Activated CD8-positive, alpha-beta memory T cell treated with anti-CD3 and anti-CD28 coated beads, Interleukin-2, amount 50 U/mL, for 1 hour (primary cell): ENCODE data around the gene FILIP1L.

Experiments used
- DNase-seq: peaks from one replicate; pipeline ENCODE4 v3.0.0-alpha.2; 2020; ENCODE audit errors: extremely low read depth

FILIP1L gene

DNA sequence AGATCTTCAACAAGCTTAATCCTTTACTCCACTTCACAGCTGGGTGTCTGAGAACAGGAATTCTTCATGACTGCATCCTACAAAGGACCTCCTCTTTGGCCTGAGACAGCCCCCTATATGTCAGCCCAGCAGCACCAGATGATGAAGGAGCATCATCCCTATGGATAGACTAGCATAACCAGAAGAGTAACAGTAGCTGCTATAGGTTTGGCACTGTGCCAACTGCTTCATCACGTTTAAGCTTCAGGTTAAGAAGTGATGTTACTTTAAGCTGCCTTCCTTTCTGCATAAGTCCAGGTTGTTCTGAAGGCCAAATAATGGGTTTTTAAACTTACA lies 246.0 kb downstream of the FILIP1L start:
- DNase-seq, result no peak

- DNase-seq, result no peak
Observed at GRCh38 chr3:99867594-99868310, 246.5 kb downstream of the FILIP1L start.

GRCh38 chr3:99866261-99866761 lies 248.0 kb downstream of the FILIP1L start:
- no peak for DNase-seq

GRCh38 chr3:99865321-99865720 lies 249.0 kb downstream of the FILIP1L start:
- DNase-seq, result no peak

- DNase-seq, result no peak
Observed at GRCh38 chr3:99864289-99864688, 250.0 kb downstream of the FILIP1L start.

DNA sequence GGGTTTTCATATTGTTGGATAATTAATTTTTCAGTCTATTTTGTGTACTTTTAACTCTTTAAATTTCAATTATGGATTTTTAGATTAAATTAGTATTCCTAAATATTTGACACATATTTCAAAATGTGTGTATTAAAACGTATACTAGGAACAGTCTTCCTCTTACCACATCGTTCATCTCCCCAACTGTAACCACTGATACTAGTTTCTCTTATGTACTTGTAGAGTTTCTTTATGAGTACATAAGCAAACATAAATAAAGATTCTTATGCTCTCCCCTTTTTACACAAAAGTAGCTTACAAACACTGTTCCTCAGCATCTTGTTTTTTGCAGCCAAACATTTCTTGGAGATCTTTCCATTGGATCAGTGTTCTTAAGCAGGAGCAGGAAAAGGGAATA lies 250.7 kb downstream of the FILIP1L start:
- DNase-seq, result no peak

DNA sequence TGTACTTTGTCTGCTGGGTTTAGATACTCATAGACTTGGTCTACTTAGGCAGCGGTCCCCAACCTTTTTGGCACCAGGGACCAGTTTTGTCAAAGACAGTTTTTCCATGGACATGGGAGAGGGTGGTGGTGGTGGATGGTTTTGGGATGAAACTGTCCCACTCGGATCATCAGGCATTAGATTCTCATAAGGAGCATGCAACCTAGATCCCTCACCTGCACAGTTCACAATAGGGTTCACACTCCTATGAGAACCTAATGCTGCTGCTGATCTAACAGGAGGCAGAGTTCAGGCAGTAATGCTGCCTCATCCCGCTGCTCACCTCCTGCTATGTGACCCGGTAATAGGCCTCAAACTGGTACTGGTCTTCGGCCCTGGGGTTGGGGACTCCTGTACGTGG lies 251.3 kb downstream of the FILIP1L start:
- no peak for DNase-seq

DNA sequence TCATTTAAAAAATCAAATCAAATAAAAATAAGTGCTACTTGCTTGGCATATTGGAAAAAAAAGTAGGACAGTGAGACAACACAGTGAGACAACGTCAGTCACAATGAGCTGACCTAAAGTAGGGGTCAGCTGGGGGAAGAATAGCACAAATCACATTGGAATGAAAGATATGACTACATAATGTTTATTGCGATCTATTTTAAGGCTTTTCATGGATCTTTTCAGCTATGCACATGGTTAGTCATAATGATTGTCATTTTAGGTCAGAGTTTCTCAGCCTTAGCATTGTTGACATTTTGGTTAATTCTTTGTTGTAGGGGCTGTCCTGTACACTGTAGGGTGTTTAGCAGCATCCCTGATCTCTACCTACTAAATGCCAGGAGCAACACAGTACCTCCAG lies 252.1 kb downstream of the FILIP1L start:
- DNase-seq, result no peak

GRCh38 chr3:99861216-99861615 lies 253.1 kb downstream of the FILIP1L start:
- DNase-seq, result no peak

- DNase-seq, result no peak
Observed at GRCh38 chr3:99859825-99860224, 254.5 kb downstream of the FILIP1L start.

DNA sequence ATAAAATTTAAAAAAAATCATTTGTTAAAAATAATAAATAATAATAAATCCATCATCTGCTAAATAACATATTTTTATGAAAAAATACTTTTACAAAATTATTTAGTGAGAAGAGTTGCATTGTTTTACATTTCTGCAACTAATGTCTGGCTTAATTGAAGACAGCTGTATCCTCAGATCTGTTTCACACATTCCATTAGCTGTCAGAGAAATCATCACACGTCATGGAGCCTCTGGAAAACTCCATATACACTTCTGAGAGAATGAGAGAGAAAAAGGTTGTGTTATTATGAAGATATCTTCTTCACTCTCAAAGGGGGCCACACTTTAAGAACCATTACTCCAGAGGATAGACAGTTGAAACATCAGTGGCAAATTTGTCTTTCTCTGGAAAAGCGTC lies 255.8 kb downstream of the FILIP1L start:
- DNase-seq, result no peak

- DNase-seq, result no peak
Observed at GRCh38 chr3:99857278-99857677, 257.0 kb downstream of the FILIP1L start.

GRCh38 chr3:99856437-99857220 lies 257.7 kb downstream of the FILIP1L start:
- no peak for DNase-seq

DNA sequence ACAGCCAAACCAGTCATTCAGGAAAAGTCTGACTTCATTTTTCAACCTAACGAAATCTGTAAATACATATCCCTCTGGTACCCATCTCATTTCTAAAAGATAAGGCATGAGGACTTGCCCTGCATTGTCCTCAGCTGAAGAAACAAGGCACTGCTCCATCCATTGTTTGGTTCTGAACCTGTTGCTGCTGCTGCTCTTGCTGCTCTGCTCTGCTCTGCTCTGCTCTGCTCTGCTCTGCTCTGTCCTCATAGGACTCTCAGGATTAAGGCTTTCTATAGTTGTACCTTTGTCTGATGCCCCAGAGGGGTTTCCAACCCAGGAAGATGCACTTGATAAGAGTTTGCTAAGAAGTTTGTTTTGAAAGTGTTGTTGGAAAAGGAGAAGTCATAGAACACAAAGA lies 258.4 kb downstream of the FILIP1L start:
- DNase-seq, result no peak

DNA sequence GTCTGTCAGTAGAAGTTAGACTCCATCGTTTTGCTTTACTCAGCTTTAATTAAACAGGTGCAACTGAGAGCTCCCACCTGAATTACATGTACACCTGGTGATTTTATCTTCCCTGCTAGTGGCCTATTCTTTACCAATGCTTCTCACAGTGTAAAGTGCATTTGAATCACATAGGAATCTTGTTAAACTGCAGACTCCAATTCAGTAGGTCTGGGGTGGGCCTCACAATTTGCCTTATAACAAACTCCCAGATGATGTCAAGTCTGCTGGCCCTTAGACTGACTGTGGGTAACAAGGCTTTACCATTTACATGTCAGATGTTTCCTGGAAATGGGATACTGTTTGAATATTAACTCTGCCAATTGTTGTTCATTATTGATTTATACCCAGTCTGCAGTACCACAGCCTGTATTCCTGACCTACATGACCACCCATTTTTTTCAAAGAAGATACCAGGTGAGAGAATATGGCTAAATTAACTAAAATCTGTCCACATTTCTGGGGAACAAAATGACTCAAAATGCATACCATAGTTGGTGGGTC lies 259.5 kb downstream of the FILIP1L start:
- no peak for DNase-seq

GRCh38 chr3:99852851-99853250 lies 261.4 kb downstream of the FILIP1L start:
- DNase-seq, result no peak

DNA sequence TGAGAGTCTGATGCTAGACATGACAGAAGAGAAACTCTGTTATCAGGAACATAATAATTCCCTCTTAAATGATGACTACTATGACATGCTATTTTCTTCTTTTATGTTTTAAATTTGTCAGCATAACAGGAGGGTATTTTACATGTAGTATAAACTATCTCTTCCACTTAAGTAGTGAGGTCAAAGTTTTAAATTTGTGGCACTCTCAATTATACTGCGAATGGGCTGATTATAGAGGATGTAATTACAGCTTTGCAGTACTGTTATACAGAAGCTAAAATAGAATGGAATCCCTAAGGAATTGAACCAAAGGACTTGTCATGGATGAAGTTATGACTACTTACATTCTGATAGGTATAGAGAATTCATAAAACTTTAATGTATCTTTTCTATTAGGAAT lies 262.3 kb downstream of the FILIP1L start:
- no peak for DNase-seq

DNA sequence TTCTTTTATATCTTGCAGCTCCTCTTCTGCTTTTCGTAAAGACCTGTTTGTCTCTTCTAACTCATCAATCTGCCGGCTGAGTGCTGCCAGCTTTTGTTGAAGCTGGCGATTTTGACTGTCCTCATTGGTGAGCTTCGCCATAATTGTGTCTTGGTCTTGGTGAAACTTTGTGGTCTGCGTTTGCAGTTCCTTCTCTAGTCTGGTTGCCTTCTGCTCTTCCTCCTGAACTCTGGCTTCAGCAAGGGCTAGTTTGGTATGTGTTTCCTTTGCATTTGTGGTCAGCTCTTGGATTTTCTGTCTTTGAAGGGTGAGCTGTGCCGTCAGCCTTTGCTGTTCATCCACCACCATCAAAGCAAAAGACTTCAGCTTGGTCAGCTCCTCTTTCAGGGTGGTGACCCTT lies 263.7 kb downstream of the FILIP1L start:
- DNase-seq, result no peak

DNA sequence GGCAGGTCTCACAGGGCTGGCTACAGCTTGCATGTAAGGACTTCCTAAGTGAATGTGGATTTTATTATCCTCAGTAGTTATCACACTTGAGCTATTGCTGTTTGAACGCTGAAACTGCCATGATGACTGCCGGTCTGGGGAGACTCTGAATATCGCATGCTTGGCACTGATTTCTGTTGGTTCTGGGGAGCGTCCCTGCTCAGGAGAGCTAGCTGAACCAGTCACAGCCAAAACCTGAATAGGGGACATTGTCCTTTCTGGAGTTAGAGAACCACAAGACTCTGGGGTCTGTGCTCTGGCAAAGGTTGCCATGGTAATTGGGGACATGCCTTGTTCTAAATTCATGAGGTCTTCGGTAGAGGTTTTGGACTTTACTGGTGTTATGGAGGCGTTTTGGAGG lies 265.9 kb downstream of the FILIP1L start:
- DNase-seq, result no peak

GRCh38 chr3:99846477-99847160 lies 267.7 kb downstream of the FILIP1L start:
- DNase-seq, result no peak

GRCh38 chr3:99845999-99846398 lies 268.3 kb downstream of the FILIP1L start:
- DNase-seq, result no peak

- DNase-seq, result no peak
Observed at GRCh38 chr3:99845331-99845730, 269.0 kb downstream of the FILIP1L start.
